Esophagus squamous epithelium (tissue), 5 donors: Measurements from ENCODE around the gene EVA1B. TPM values are rescaled to one million over a fixed set of nuclear protein-coding genes. Genes with fewer than 3 reads are reported as not detected.

Experiments used
- DNase-seq: peaks from one replicate; lab custom pipeline; 2025; lab: John Stamatoyannopoulos, UW
- H3K27ac ChIP-seq, 4 donors: fragments of 200-600 bp; sonication (generic); one replicate each; pipeline ENCODE4 v1.5.1; 2016 to 2019; ENCODE audit warnings: mild to moderate bottlenecking in 1 of 4
- H3K27me3 ChIP-seq, 4 donors: fragments of 200-600 bp; sonication (generic); 1 replicate in 3 of 4; 2 replicates in 1 of 4; pipeline versions ENCODE4 v1.5.1 to v1.6.0; 2017 to 2021; ENCODE audit warnings: antibody characterized with exemption in 1 of 4
- H3K36me3 ChIP-seq, 3 donors: fragments of 200-600 bp; sonication (generic); one replicate each; pipeline ENCODE4 v1.5.1; 2016 to 2019
- H3K4me1 ChIP-seq, 3 donors: fragments of 200-600 bp; sonication (generic); one replicate each; pipeline ENCODE4 v1.5.1; 2017 to 2019
- H3K4me3 ChIP-seq, 4 donors: fragments of 200-600 bp; sonication (generic); 1 replicate in 3 of 4; 2 replicates in 1 of 4; pipeline ENCODE4 v1.5.1; 2016 to 2019; ENCODE audit warnings: mild to moderate bottlenecking in 2 of 4, moderate library complexity in 1 of 4
- H3K9me3 ChIP-seq, 3 donors: fragments of 200-600 bp; sonication (generic); one replicate each; pipeline ENCODE4 v1.5.1; 2016 to 2019
- CTCF ChIP-seq, 6 experiments: fragments of 450-650 bp in 4 of 6; fragments of 200-600 bp in 2 of 6; sonication (generic) in 2 of 6; IDR thresholded peaks; one replicate each; pipeline ENCODE4 v1.5.1; 2016 to 2019; ENCODE audit warnings: antibody characterized with exemption in 6 of 6, mild to moderate bottlenecking in 4 of 6, moderate library complexity in 4 of 6
- POLR2A ChIP-seq, 4 donors: fragments of 450-650 bp; IDR thresholded peaks; one replicate each; pipeline ENCODE4 v1.6.1; 2017; ENCODE audit warnings: antibody characterized with exemption in 4 of 4, mild to moderate bottlenecking in 4 of 4, moderate library complexity in 3 of 4
- WGBS, 2 donors: methylation state at CpG; one replicate each; pipeline ENCODE4 v1.1.5; 2018; 5-methylcytosine and 5-hydroxymethylcytosine counted together
- intact Hi-C: fragments of 100-400 bp; cut with DNase I; formaldehyde crosslinking; loops from one replicate; pipeline ENCODE4 v1.15.0; 2022
- total RNA-seq, 4 donors: library from RNA; depleted of rRNA; stranded (reverse); fragments of >200 nt; gene quantifications; one replicate each; pipeline ENCODE4 v1.1.0, GENCODE V29; 2016
- donor health status: DM: yes; HTN: yes; CAD: no.

The EVA1B gene
- total RNA-seq, 4 donors from 2014 or later, result 7.5 to 22.1 (median 12.8) TPM

- intact Hi-C loops, result no loop called here
- 89 to 96% methylated on average over 2 to 7 of the region's 10 CpGs for WGBS, 2 donors
- Histone ChIP-seq H3K4me1 (peaks cover 16 to 25% (median 17%) of the 10 kb centered on the region in 3 donors), H3K36me3 (peaks cover 0 to 40% (median 10%) of the 10 kb centered on the region in 3 donors), H3K9me3 (no peaks in the 10 kb centered on the region), H3K27me3 (no peaks in the 10 kb centered on the region), H3K4me3 (peak overlapping the region in 3 of 4 donors; percentile 58 to 93 (median 82)), H3K27ac (peak overlapping the region in 1 of 4 donors; percentile 95)
- no peak for TF ChIP-seq POLR2A (IDR thresholded peaks at IDR 0.05)
- TF ChIP-seq CTCF (IDR thresholded peaks at IDR 0.05), result no peak
- DNase-seq, result no peak
These were observed 15.7 kb downstream of the EVA1B start for GRCh38 chr1:36307601-36308330.

GRCh38 chr1:36306902-36307456 lies 16.5 kb downstream of the EVA1B start:
- Histone ChIP-seq H3K9me3 (no peaks in the 10 kb centered on the region), H3K4me1 (peaks cover 16 to 25% (median 17%) of the 10 kb centered on the region in 3 donors), H3K4me3 (peak overlapping the region; percentile 58 to 93 (median 79)), H3K27ac (peak overlapping the region; percentile 87 to 97 (median 92)), H3K36me3 (peaks cover 5 to 48% (median 18%) of the 10 kb centered on the region in 3 donors), H3K27me3 (no peaks in the 10 kb centered on the region)
- intact Hi-C loops, result no loop called here
- no peak for TF ChIP-seq CTCF (IDR thresholded peaks at IDR 0.05)
- TF ChIP-seq POLR2A (IDR thresholded peaks at IDR 0.05), result peak in 2 of 4 donors; percentile 56 to 79
- 1 to 2% methylated on average over 21 to 32 of the region's 46 CpGs for WGBS, 2 donors
- DNase-seq, result no peak

- H3K36me3 ChIP-seq, result peaks cover 11 to 48% (median 24%) of the 10 kb centered on the region in 3 donors
- H3K9me3 ChIP-seq, result no peaks in the 10 kb centered on the region
- 0 to 3% methylated on average over 5 to 7 of the region's 65 CpGs for WGBS, 2 donors
- peak within 1 kb of the TSS; percentile 58 to 93 (median 79) for H3K4me3 ChIP-seq
- peak within 1 kb of the TSS; percentile 87 to 97 (median 92) for H3K27ac ChIP-seq
- no peaks in the 10 kb centered on the region for H3K27me3 ChIP-seq
- DNase-seq, result no peak
- intact Hi-C loops, result no loop called here
- TF ChIP-seq POLR2A (IDR thresholded peaks at IDR 0.05) (peak in 1 of 4 donors; percentile 23), CTCF (IDR thresholded peaks at IDR 0.05) (peak in 2 of 6 experiments; percentile 7 to 29)
- peaks cover 16 to 25% (median 17%) of the 10 kb centered on the region in 3 donors for H3K4me1 ChIP-seq
These were observed 17.1 kb downstream of the EVA1B start, which contains the start of gene SH3D21 for GRCh38 chr1:36306210-36306901. Gene SH3D21 (plus strand): TSS chr1:36306368. CDS start chr1:36306421, 53 bp downstream.

GRCh38 chr1:36305915-36306209 lies 17.6 kb downstream of the EVA1B start:
- Histone ChIP-seq H3K27ac (peak overlapping the region; percentile 87 to 97 (median 92)), H3K4me3 (peak overlapping the region; percentile 58 to 93 (median 79))
- TF ChIP-seq CTCF (IDR thresholded peaks at IDR 0.05), result no peak
- TF ChIP-seq POLR2A (IDR thresholded peaks at IDR 0.05), result no peak

More at GRCh38 chr1:36305915-36306209, 17.6 kb downstream of the EVA1B start:
- peaks cover 16 to 49% (median 29%) of the 10 kb centered on the region in 3 donors for H3K36me3 ChIP-seq
- peaks cover 16 to 27% (median 20%) of the 10 kb centered on the region in 3 donors for H3K4me1 ChIP-seq
- no peaks in the 10 kb centered on the region for H3K9me3 ChIP-seq
- 40% methylated on average over 1 of the region's 7 CpGs; no CpG with 5 or more reads in 1 of the 2 donors for WGBS, 2 donors
- H3K27me3 ChIP-seq, result no peaks in the 10 kb centered on the region
- DNase-seq, result no peak
- intact Hi-C loops, result no loop called here
